ENCODE measurements around the gene GALNT10. TPM values are rescaled to one million over a fixed set of nuclear protein-coding genes. Genes with fewer than 3 reads are reported as not detected.

GALNT10 gene
- total RNA-seq, 1 experiment from 2014 or later: 27.8 TPM

DNA sequence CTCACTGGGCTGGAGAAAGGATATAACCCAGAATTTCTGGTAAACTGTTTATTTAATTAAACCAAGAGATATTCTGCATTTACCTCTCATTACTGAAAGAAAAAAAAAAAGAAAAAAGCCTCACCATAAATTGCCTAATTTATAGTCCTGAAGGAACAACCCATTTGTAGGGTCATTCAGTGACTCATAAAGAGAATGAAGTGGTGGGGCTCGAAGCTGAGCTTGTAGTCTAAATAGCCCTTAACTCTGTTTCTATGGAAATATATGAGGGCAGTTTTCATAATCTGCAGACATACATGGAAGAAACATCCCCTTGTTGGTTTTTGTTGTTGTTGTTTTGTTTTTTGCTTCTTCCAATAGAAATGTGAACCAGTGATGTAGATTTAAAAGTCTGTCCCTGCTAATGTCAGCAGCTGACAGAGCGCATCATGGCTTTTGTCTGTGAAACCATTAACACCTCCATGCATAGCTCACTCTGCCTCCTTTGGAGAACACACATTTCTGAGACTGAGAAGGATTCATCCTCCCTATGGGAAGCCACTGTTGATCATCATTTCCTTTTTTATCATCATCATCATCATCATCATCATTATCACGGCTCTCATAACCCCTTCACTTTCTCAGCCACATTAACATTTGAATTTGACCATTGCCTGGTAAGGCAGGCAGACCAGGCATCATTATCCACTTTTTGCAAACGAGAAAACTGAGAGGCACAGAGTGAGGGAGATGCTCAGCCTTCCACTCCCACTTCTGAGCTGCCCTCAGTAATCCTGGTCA, 187.4 kb downstream of the GALNT10 start:
- no peak overlapping the region for H3K4me2 ChIP-seq (ENCODE audit: low read length)
- no peak for TF ChIP-seq CEBPB (IDR thresholded peaks at IDR 0.05; ENCODE audit: low read depth)
- TF ChIP-seq, protein P1, sequence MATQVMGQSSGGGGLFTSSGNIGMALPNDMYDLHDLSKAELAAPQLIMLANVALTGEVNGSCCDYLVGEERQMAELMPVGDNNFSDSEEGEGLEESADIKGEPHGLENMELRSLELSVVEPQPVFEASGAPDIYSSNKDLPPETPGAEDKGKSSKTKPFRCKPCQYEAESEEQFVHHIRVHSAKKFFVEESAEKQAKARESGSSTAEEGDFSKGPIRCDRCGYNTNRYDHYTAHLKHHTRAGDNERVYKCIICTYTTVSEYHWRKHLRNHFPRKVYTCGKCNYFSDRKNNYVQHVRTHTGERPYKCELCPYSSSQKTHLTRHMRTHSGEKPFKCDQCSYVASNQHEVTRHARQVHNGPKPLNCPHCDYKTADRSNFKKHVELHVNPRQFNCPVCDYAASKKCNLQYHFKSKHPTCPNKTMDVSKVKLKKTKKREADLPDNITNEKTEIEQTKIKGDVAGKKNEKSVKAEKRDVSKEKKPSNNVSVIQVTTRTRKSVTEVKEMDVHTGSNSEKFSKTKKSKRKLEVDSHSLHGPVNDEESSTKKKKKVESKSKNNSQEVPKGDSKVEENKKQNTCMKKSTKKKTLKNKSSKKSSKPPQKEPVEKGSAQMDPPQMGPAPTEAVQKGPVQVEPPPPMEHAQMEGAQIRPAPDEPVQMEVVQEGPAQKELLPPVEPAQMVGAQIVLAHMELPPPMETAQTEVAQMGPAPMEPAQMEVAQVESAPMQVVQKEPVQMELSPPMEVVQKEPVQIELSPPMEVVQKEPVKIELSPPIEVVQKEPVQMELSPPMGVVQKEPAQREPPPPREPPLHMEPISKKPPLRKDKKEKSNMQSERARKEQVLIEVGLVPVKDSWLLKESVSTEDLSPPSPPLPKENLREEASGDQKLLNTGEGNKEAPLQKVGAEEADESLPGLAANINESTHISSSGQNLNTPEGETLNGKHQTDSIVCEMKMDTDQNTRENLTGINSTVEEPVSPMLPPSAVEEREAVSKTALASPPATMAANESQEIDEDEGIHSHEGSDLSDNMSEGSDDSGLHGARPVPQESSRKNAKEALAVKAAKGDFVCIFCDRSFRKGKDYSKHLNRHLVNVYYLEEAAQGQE (IDR thresholded peaks at IDR 0.05; ENCODE audit: low read depth): no peak
- RAD21 ChIA-PET (ENCODE audit: low non-redundant PET in 1 of 2, low total read pairs in 2 of 2, uncharacterized antibody in 2 of 2, unreplicated experiment in 2 of 2): no interaction called here
- no peaks in the 10 kb centered on the region for H3K9me2 ChIP-seq (ENCODE audit: insufficient read depth)
- no peak for DNase-seq (ENCODE audit: low read depth, low spot score)
- H3K27me3 ChIP-seq (ENCODE audit: insufficient read depth, low read length): no peaks in the 10 kb centered on the region
- intact Hi-C loops (cut with micrococcal nuclease): no loop called here
- ATAC-seq: no peak
- CTCF ChIA-PET: no interaction called here
- no peaks in the 10 kb centered on the region for H3K79me2 ChIP-seq (ENCODE audit: insufficient read depth, low read length)
- H3K9ac ChIP-seq (ENCODE audit: low read length): no peak overlapping the region
- no peaks in the 10 kb centered on the region for H4K20me1 ChIP-seq (ENCODE audit: insufficient read depth)
- H3K9me3 ChIP-seq (ENCODE audit: control insufficient read depth in 1 of 2, insufficient read depth in 1 of 2, low read depth in 1 of 2, low read length in 2 of 2): no peaks in the 10 kb centered on the region
- no peaks in the 10 kb centered on the region for H3K4me1 ChIP-seq (ENCODE audit: control insufficient read depth in 1 of 2, insufficient read depth in 2 of 2, low read length in 2 of 2)
- no peak overlapping the region for H3K27ac ChIP-seq (ENCODE audit: low read depth, low read length)
- POLR2A ChIA-PET: no interaction called here
- H3K36me3 ChIP-seq (ENCODE audit: control insufficient read depth in 1 of 2, insufficient read depth in 2 of 2, low read length in 2 of 2): no peaks in the 10 kb centered on the region; a peak in 1 of 4 replicates
- no peak overlapping the region for H3K4me3 ChIP-seq (replicated peaks in 1 of 2; ENCODE audit: low read depth in 1 of 2, low read length in 2 of 2)
- BruUV-seq (replicated peaks): no TSS peak
- H2AFZ ChIP-seq (ENCODE audit: low read depth, low read length, poor library complexity, severe bottlenecking): no peak overlapping the region

- Histone ChIP-seq H3K4me2 (ENCODE audit: low read length) (no peak overlapping the region), H3K4me1 (ENCODE audit: control insufficient read depth in 1 of 2, insufficient read depth in 2 of 2, low read length in 2 of 2) (no peaks in the 10 kb centered on the region), H3K4me3 (replicated peaks in 1 of 2; ENCODE audit: low read depth in 1 of 2, low read length in 2 of 2) (no peak overlapping the region), H3K27me3 (ENCODE audit: insufficient read depth, low read length) (no peaks in the 10 kb centered on the region), H3K9me3 (ENCODE audit: control insufficient read depth in 1 of 2, insufficient read depth in 1 of 2, low read depth in 1 of 2, low read length in 2 of 2) (no peaks in the 10 kb centered on the region), H2AFZ (ENCODE audit: low read depth, low read length, poor library complexity, severe bottlenecking) (no peak overlapping the region), H3K79me2 (ENCODE audit: insufficient read depth, low read length) (no peaks in the 10 kb centered on the region), H3K9me2 (ENCODE audit: insufficient read depth) (no peaks in the 10 kb centered on the region), H4K20me1 (ENCODE audit: insufficient read depth) (no peaks in the 10 kb centered on the region), H3K36me3 (ENCODE audit: control insufficient read depth in 1 of 2, insufficient read depth in 2 of 2, low read length in 2 of 2) (no peaks in the 10 kb centered on the region; a peak in 1 of 4 replicates), H3K9ac (ENCODE audit: low read length) (no peak overlapping the region), H3K27ac (ENCODE audit: low read depth, low read length) (no peak overlapping the region)
- RAD21 ChIA-PET (ENCODE audit: low non-redundant PET in 1 of 2, low total read pairs in 2 of 2, uncharacterized antibody in 2 of 2, unreplicated experiment in 2 of 2): no interaction called here
- DNase-seq (ENCODE audit: low read depth, low spot score) (no peak), ATAC-seq (no peak)
- TF ChIP-seq MAX (IDR thresholded peaks at IDR 0.05) (no peak), JUND (IDR thresholded peaks at IDR 0.05) (no peak), ZNF274 (IDR thresholded peaks at IDR 0.05; ENCODE audit: low read depth, low read length) (no peak), SIN3A (IDR thresholded peaks at IDR 0.05; ENCODE audit: low read depth) (no peak), POLR2A (IDR thresholded peaks at IDR 0.05; ENCODE audit: borderline replicate concordance, extremely low read depth, insufficient read depth, insufficient read length) (no peak), YY1 (IDR thresholded peaks at IDR 0.05; ENCODE audit: extremely low read depth, insufficient replicate concordance, low read depth, low read length) (no peak), EZH2 (IDR thresholded peaks at IDR 0.05) (no peak), CBX3 (IDR thresholded peaks at IDR 0.05; ENCODE audit: low read depth) (no peak), TCF7L2 (IDR thresholded peaks at IDR 0.05; ENCODE audit: borderline replicate concordance, extremely low read depth, insufficient read depth, insufficient read length) (no peak)
- intact Hi-C loops (cut with micrococcal nuclease): no loop called here
- CTCF ChIA-PET: no interaction called here
- POLR2A ChIA-PET: no interaction called here
- no TSS peak for BruUV-seq (replicated peaks)
Measured at GRCh38 chr5:154380263-154380662, 189.7 kb downstream of the GALNT10 start.

Measured in HCT116 (cell line).